Suprapubic skin (tissue), 4 donors: ENCODE data around the gene RAD51C.

Source experiments
- CTCF ChIP-seq, 2 donors: fragments of 200-600 bp in 1 of 2; fragments of 450-650 bp in 1 of 2; sonication (generic) in 1 of 2; IDR thresholded peaks; one replicate each; pipeline ENCODE4 v1.5.1; 2016 to 2019; ENCODE audit warnings: antibody characterized with exemption in 2 of 2, mild to moderate bottlenecking in 1 of 2, moderate library complexity in 1 of 2
- EP300 ChIP-seq: sonication (generic); formaldehyde crosslinking; IDR thresholded peaks from one replicate; pipeline ENCODE4 v1.6.1; 2017; ENCODE audit warnings: antibody characterized with exemption
- POLR2A ChIP-seq, 2 donors: fragments of 450-650 bp; IDR thresholded peaks; one replicate each; pipeline ENCODE4 v1.6.1; 2017; ENCODE audit warnings: antibody characterized with exemption in 2 of 2, mild to moderate bottlenecking in 2 of 2, moderate library complexity in 2 of 2
- POLR2AphosphoS5 ChIP-seq, 3 donors: sonication (generic); formaldehyde crosslinking; IDR thresholded peaks; one replicate each; pipeline ENCODE4 v1.6.1; 2017; ENCODE audit warnings: antibody characterized with exemption in 3 of 3

GRCh38 chr17:58747674-58748073 is 55.3 kb downstream of the RAD51C start:
- TF ChIP-seq CTCF (IDR thresholded peaks at IDR 0.05) (no peak), POLR2AphosphoS5 (IDR thresholded peaks at IDR 0.05) (no peak), POLR2A (IDR thresholded peaks at IDR 0.05) (no peak), EP300 (no peak)
